Omental fat pad (tissue), 4 donors: ENCODE measurements around the gene KHDRBS2. TPM values are rescaled to one million over a fixed set of nuclear protein-coding genes. Genes with fewer than 3 reads are reported as not detected.

Source experiments
- ATAC-seq: fragments of 150-250 bp; one replicate; pipeline ENCODE4 v1.9.1; 2016; ENCODE audit warnings: mild to moderate bottlenecking, moderate library complexity; ENCODE audit not compliant: low FRiP score
- DNase-seq: peaks from one replicate; pipeline ENCODE4 v3.0.0-alpha.2; 2019; ENCODE audit warnings: low spot score
- total RNA-seq, 4 donors: library from RNA; depleted of rRNA; stranded (reverse); fragments of >200 nt; gene quantifications; one replicate each; pipeline ENCODE4 v1.1.0, GENCODE V29; 2016
- TF ChIP-seq, protein P1 (sequence below), 3 donors: fragments of 450-650 bp; IDR thresholded peaks; one replicate each; pipeline ENCODE4 v1.5.1; 2016 to 2017; ENCODE audit warnings: antibody characterized with exemption in 3 of 3, mild to moderate bottlenecking in 3 of 3, moderate library complexity in 2 of 3

Gene KHDRBS2
- total RNA-seq, 4 donors from 2014 or later, result 0.56 to 0.95 TPM; not detected in 2

DNA sequence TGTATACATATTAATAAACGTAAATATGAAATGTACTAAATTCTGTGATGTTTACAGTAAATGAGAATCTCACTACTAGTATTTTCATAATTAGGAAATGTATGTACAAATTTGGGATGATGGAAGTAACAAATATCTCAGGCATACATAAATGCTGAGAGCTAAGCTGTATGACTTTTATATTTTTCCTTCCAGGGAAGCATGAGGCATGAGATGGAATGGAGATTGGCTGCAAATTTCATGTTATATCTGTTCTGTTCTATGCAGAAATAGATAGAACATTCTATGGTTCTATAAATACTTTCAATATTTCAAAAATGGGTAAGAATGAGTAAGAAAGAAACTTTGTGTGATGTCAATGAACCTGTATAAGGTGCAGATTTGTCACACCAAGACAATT lies 335.2 kb downstream of the KHDRBS2 start:
- ATAC-seq (no peak), DNase-seq (no peak)
- TF ChIP-seq, protein P1, sequence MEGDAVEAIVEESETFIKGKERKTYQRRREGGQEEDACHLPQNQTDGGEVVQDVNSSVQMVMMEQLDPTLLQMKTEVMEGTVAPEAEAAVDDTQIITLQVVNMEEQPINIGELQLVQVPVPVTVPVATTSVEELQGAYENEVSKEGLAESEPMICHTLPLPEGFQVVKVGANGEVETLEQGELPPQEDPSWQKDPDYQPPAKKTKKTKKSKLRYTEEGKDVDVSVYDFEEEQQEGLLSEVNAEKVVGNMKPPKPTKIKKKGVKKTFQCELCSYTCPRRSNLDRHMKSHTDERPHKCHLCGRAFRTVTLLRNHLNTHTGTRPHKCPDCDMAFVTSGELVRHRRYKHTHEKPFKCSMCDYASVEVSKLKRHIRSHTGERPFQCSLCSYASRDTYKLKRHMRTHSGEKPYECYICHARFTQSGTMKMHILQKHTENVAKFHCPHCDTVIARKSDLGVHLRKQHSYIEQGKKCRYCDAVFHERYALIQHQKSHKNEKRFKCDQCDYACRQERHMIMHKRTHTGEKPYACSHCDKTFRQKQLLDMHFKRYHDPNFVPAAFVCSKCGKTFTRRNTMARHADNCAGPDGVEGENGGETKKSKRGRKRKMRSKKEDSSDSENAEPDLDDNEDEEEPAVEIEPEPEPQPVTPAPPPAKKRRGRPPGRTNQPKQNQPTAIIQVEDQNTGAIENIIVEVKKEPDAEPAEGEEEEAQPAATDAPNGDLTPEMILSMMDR (IDR thresholded peaks at IDR 0.05), result no peak

- TF ChIP-seq, protein P1 (IDR thresholded peaks at IDR 0.05), result no peak
- no peak for ATAC-seq
- no peak for DNase-seq
Observed at GRCh38 chr6:61949971-61950370, 336.1 kb downstream of the KHDRBS2 start.

DNA sequence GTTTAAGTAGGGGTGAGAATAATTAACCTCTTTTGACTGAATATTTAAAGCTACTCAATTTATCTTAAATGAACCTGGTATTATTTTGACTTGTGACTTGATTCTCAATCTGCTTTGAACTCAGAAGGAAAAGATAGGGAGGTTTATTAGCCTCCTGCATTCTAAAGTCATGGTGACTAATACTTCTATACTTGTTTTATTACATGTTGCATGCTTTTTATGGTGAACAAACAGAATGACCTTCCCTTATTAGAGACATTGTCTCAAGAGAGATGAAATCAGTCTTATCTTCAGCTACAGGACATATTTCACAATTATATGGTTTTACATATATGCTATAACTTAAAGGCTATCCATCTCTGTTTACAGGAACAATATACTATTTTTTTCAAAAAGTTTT lies 336.9 kb downstream of the KHDRBS2 start:
- no peak for ATAC-seq
- TF ChIP-seq, protein P1 (IDR thresholded peaks at IDR 0.05), result no peak
- no peak for DNase-seq

- TF ChIP-seq, protein P1 (IDR thresholded peaks at IDR 0.05), result no peak
- DNase-seq (no peak), ATAC-seq (no peak)
Observed at GRCh38 chr6:61947311-61947947, 338.6 kb downstream of the KHDRBS2 start.

GRCh38 chr6:61940919-61941318 lies 345.1 kb downstream of the KHDRBS2 start:
- no peak for ATAC-seq
- DNase-seq, result no peak
- TF ChIP-seq, protein P1 (IDR thresholded peaks at IDR 0.05), result no peak

DNA sequence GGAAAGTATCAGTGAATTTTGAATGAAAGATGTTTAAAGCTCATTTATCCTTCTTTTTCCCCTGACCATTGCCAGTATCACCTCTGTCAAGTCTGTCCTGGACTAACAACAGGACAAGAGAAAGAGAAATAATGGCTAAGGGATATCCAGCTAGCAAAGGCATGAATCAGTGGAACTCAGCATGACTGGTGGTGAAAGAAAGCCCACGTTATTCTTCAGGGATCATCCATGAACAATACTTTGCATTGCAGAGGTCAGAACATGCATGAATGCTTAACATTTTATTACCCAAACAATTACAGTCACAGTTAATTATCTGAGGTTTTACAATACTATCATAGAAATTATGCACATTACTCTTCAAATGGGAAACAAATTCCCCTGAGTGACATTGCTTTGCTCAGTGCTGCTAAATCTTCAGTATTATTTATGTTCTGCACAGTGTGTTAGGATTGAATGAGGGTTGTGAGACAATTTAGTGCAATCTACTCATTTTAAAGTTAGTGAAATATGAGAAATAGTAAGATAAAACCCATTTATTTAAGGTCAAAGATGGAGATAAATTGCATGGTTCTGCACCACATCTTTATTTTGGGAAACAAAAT lies 350.7 kb downstream of the KHDRBS2 start:
- TF ChIP-seq, protein P1 (IDR thresholded peaks at IDR 0.05), result no peak
- ATAC-seq (no peak), DNase-seq (no peak)

- DNase-seq (no peak), ATAC-seq (no peak)
- TF ChIP-seq, protein P1 (IDR thresholded peaks at IDR 0.05), result no peak
Observed at GRCh38 chr6:61909486-61909885, 376.5 kb downstream of the KHDRBS2 start.
